Femur (tissue), 1 donor: ENCODE data around the gene BTNL9.
"Not testable (repeated sequence)": the region's sequence is repeated elsewhere in the genome, so short reads cannot be mapped to it uniquely, and the experiment has no call there.

Experiments used
- DNase-seq: peaks from one replicate; pipeline ENCODE4 v3.0.0-alpha.2; 2017

Gene BTNL9

DNA sequence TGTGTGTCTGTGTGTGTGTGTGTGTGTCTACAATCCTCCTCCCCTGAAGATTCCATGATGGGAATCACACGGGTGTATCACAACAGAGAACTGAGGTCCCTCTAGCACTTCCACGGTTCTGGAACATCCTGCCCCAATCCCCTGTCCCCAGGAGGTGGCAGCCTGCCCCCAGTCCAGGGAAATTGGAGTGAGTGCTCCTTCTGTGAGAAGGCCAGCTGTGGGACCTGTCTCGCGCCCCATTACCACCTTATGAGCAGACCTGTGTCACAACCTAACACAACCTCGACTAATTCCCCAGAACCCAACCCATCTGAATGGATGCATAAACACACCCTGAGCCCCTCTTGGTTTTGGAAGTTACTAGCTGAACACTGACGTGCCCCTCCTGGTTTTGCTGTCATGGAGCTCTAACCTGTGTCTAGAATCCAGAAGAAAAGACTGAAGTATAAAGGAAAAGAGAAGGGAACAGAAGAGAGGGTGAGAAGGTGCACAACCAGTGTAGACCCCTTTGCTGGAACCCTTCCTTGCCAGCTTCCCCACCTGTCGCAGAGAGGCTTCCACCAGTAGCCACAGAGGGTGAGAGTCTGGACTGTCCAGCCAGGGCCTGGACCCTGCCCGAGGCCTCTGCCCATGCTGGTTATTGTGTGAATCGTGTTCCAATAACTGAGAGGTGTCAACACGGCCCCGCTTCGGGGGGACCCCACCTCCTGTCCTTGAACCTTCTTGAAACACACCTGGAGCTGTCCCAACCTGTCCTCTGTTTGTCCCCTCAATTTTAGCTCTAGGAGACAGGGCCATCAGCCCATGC, 3.4 kb downstream of the BTNL9 start:
- no peak for DNase-seq

DNA sequence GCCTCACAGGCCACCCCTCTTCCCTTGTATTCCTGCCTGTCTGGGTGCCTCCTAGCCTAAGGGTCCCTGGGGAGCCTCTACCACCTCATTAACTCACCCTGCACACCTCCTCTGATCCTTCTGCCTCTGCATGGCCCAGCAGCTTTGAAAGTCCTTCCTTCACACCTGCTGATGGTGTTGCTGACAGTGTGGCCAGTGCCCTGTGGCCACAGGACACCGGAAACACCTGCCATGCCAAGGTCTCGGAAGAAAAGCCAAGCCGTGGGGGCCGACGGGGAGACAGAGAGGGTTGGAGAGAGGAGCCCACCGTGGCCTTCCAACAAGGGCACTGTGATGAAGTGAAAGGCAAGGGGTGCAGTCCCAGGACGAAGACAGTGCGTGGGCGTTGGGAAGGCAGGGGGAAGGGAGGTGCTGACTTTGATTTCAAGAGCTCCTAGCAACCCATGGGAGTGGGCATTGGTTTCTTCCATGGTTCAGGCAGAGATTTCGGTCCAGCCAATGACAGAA, 4.1 kb downstream of the BTNL9 start:
- DNase-seq, result no peak

DNA sequence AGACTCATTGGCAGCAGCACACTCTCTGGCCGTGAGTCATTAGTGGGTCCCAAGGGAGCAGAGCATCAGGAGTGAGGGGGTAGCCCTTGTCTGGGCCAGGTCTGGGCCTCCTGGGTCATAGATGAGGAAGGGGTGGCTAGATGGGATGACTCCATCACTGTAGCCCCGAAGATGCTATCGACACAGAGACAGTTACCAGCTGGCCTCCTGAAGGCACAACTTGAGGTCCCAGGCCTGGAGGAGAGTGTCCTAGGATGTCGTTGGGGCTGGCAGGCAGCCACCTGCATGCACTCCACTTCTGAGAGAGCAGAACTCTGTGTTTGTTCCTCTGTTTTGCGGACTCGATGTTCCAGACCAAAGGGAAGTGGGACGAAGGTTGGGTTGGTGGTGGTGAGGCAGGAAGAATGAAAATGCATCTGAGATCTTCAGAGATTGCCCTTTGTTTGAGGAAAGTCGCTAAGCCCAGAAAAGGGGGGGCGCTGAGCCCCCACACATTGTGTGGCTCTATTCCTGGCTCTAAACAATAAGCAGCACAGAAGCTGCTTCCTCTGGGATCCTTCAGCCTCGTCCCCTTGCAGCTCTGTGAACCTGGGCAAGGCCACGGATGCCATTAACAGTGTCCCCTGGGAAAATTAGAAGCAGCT, 4.7 kb downstream of the BTNL9 start:
- no peak for DNase-seq

DNA sequence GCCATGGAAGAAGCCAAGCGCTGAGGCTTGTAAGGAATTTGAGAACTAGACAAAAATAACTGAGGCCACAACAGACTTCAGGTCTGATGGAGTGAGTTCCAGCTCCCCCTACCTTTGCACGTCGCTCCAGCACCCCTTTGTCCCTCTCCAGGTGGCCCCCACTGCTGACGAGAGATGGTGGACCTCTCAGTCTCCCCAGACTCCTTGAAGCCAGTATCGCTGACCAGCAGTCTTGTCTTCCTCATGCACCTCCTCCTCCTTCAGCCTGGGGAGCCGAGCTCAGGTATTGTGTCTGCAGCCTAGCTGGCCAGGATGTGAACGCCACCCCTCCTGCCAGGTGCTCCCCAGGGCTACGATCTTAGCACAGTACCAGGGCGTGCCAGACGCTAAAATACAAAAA, 5.2 kb downstream of the BTNL9 start:
- DNase-seq, result no peak

- DNase-seq, result not testable (repeated sequence)
Observed at GRCh38 chr5:181045857-181046256, 5.8 kb downstream of the BTNL9 start.

GRCh38 chr5:181047288-181047687, 7.2 kb downstream of the BTNL9 start:
- DNase-seq, result no peak

- DNase-seq, result no peak
Observed at GRCh38 chr5:181047921-181048320, 7.9 kb downstream of the BTNL9 start.

GRCh38 chr5:181050016-181050415, 9.9 kb downstream of the BTNL9 start:
- no peak for DNase-seq

DNA sequence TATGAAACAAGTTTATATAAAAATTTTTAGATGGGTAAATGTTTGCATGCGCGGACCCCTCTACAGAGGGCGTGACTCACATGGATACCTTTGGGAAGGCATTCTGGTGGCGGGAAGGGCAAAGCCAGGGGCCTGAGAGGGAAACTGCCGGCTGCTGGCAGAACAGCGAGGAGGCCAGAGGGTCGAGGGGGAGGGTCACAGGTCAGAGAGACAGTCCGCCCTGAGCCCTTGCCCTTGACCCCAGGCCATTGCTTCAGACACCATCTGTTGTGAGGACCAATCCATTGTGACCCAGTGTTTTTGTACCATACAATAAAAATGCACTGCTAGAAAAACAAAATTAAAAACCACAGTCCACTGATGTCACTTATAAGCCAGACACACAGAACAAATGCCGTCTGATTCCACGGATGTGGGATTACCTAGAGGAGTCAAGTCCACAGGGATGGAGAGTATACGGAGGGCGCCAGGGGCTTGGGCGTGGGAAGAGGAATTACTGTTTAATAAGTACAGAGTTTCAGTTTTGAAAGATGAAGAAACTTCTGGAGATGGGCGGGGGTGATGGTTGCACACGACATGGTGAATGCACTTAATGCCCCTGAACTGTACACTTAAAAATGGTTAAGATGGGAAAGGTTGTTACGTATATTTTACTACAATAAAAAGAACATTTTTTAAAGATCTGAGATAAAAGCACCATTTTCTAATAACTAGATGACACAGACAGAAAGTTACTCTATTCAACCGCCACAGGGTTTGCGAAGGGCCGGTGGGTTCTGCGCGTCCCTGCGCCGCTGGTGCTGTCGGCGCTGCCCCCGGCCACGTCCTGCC, 12.0 kb downstream of the BTNL9 start:
- DNase-seq, result no peak

- DNase-seq, result no peak
Observed at GRCh38 chr5:181052672-181053487, 12.8 kb downstream of the BTNL9 start.

- DNase-seq, result no peak
Observed at GRCh38 chr5:181053488-181054121, 13.5 kb downstream of the BTNL9 start.

- no peak for DNase-seq
Observed at GRCh38 chr5:181054138-181054537, 14.1 kb downstream of the BTNL9 start.

- no peak for DNase-seq
Observed at GRCh38 chr5:181054871-181055459, 14.9 kb downstream of the BTNL9 start.

DNA sequence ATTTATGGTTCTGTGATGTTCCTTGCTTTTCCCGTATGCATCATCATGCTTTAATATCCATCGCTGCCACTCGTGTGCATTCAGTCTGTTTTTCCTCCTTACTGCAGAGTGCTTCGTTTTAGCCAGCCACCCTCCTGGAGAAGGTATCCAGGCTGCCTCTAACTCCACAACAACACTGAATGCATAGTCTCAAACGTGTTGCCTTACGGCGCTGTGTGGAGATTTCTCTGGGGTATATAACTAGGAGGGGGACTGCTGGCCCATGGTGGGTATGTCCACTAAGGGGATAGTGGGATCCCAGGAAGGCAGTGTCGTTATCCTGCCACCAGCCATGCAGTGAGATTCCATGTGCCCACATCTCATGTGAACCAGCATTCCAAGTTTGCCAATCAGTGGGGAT, 16.4 kb downstream of the BTNL9 start:
- no peak for DNase-seq

GRCh38 chr5:181058321-181058720, 18.3 kb downstream of the BTNL9 start:
- DNase-seq, result no peak

- no peak for DNase-seq
Observed at GRCh38 chr5:181058786-181059296, 18.8 kb downstream of the BTNL9 start.

DNA sequence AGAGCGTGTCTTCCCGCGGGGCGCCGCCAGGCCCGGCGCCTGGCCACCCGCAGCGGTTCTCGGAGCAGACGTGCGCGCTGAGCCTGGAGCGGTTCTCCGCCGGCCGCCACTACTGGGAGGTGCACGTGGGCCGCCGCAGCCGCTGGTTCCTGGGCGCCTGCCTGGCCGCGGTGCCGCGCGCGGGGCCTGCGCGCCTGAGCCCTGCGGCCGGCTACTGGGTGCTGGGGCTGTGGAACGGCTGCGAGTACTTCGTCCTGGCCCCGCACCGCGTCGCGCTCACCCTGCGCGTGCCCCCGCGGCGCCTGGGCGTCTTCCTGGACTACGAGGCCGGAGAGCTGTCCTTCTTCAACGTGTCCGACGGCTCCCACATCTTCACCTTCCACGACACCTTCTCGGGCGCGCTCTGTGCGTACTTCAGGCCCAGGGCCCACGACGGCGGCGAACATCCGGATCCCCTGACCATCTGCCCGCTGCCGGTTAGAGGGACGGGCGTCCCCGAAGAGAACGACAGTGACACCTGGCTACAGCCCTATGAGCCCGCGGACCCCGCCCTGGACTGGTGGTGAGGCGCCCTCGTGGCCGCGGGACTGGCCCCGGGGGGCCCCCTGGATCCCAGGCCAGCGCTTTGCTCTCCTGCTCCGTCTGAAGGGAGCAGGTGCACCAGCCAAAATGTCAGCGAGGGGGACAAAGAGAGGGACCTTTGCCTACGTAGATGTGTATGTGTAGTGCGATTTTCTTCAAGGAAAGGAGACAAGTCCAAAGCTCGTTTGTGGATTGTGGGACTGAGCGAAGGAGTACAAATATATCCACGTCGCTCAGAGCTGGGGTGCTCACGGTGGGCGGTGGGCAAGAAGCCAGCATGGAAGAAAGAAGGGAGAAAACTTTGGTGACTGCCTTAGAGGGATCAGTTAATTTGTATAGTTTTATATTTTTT, 19.5 kb downstream of the BTNL9 start:
- no peak for DNase-seq

DNA sequence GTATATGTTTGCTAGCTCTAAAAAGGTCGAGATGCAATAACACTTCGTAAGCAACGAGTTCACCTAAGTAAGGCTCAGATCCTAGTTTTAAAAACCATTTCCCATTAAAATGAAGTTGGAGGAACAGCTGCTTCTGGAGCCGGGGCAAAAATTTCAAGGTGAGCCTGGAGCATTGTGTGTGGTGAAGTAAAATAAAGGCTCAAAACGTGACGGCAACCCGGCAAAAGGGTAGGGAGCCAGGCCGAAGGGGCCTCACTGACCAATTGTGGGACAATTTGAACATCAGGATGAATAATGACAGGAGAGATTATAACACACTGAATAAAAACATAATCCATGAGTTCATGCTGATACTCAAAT, 20.1 kb downstream of the BTNL9 start:
- no peak for DNase-seq

DNA sequence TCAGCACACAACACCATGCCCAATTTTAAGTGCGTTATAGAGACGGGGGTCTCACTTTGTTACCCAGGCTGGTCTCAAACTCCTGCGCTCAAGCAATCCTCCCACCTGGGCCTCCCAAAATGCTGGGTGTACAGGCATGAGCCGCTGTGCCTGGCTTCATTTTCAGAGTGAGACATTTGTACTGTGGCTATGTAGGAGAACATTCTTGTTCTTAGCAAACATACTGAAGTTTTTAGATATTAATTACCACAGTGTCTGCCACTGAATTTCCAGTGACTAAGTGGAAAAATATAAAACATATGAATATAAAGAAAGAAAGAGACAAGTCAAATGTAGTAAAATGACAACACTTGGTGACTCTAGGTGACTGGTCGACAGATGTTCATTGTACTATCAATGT, 20.9 kb downstream of the BTNL9 start:
- no peak for DNase-seq

DNA sequence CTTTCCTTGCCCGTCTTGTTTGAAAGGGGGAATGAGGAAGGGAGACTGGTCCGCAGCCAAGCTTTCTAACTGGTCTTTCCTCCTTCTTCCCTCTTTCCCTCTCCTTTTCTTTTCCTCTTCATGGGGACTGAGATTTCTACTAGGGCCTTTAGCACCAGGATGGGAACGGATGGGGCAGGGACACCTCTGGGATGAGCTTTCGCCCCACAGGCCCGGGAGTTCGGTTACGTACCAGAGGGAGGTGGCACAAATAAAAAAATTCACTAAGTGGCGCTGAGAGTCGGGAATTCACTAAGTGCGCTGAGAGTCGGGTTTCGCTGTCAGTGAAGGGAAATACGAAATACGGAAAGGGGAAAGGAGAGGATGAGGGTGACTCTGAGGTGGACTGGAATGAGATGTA, 21.6 kb downstream of the BTNL9 start:
- DNase-seq, result no peak
